ENCODE data around the gene GALNT11. TPM values are rescaled to one million over a fixed set of nuclear protein-coding genes. Genes with fewer than 3 reads are reported as not detected.
A peak's percentile ranks its signal among the peaks of the same experiment; 100 is the strongest.

Gene GALNT11
- total and polyA plus RNA-seq, 4 donors, result 12.0 to 21.8 (median 13.8) TPM

GRCh38 chr7:152054367-152055230 is 29.1 kb downstream of the GALNT11 start:
- no peak overlapping the region for H3K9ac ChIP-seq (ENCODE audit: low read depth in 1 of 2, low read length in 2 of 2)
- no peaks in the 10 kb centered on the region for H3K27me3 ChIP-seq (ENCODE audit: control insufficient read depth in 4 of 4, insufficient read depth in 4 of 4, low read length in 3 of 4)
- H3K27ac ChIP-seq (ENCODE audit: low read depth in 1 of 2, low read length in 2 of 2), result peak overlapping the region in 1 of 2 donors; percentile 33
- 73% methylated on average over 8 of the region's 8 CpGs for WGBS
- DNase-seq (ENCODE audit: low spot score), result no peak
- H3K4me1 ChIP-seq (ENCODE audit: control insufficient read depth in 4 of 4, insufficient read depth in 4 of 4, low read length in 3 of 4), result no peaks in the 10 kb centered on the region
- H3K36me3 ChIP-seq (ENCODE audit: control insufficient read depth in 4 of 4, insufficient read depth in 3 of 4, low read depth in 1 of 4, low read length in 3 of 4), result no peaks in the 10 kb centered on the region
- no peaks in the 10 kb centered on the region for H3K9me3 ChIP-seq (ENCODE audit: control insufficient read depth in 4 of 4, low read length in 3 of 4)
- H3K4me3 ChIP-seq (ENCODE audit: low read depth in 1 of 3, low read length in 3 of 3), result no peak overlapping the region
- TF ChIP-seq HNF4A (conservative IDR thresholded peaks at IDR 0.05), result peak; percentile 78 to 82
- no peak for TF ChIP-seq FOXA2 (IDR thresholded peaks at IDR 0.05)
- TF ChIP-seq GABPA (IDR thresholded peaks at IDR 0.05 in 1 of 2, conservative IDR thresholded peaks at IDR 0.05 in 1 of 2), result no peak
- no peak for TF ChIP-seq MAX (IDR thresholded peaks at IDR 0.05)
- peak in 1 of 2 donors; percentile 58 for TF ChIP-seq EGR1 (IDR thresholded peaks at IDR 0.05; ENCODE audit: low read depth in 2 of 2)
- peak; percentile 50 for TF ChIP-seq HNF4G (IDR thresholded peaks at IDR 0.05)
- TF ChIP-seq SP1 (IDR thresholded peaks at IDR 0.05), result peak; percentile 19
- no peak for TF ChIP-seq JUND (IDR thresholded peaks at IDR 0.05)
- no peak for TF ChIP-seq TAF1 (conservative IDR thresholded peaks at IDR 0.05)
- peak; percentile 18 to 22 for TF ChIP-seq RAD21 (IDR thresholded peaks at IDR 0.05)

- no peak for DNase-seq (ENCODE audit: low spot score)
- Histone ChIP-seq H3K4me1 (ENCODE audit: control insufficient read depth in 4 of 4, insufficient read depth in 4 of 4, low read length in 3 of 4) (no peaks in the 10 kb centered on the region), H3K27ac (ENCODE audit: low read depth in 1 of 2, low read length in 2 of 2) (no peak overlapping the region), H3K36me3 (ENCODE audit: control insufficient read depth in 4 of 4, insufficient read depth in 3 of 4, low read depth in 1 of 4, low read length in 3 of 4) (no peaks in the 10 kb centered on the region), H3K4me3 (ENCODE audit: low read depth in 1 of 3, low read length in 3 of 3) (no peak overlapping the region), H3K27me3 (ENCODE audit: control insufficient read depth in 4 of 4, insufficient read depth in 4 of 4, low read length in 3 of 4) (no peaks in the 10 kb centered on the region), H3K9me3 (ENCODE audit: control insufficient read depth in 4 of 4, low read length in 3 of 4) (no peaks in the 10 kb centered on the region), H3K9ac (ENCODE audit: low read depth in 1 of 2, low read length in 2 of 2) (no peak overlapping the region)
- WGBS, result 87% methylated on average over 3 of the region's 3 CpGs
- TF ChIP-seq FOXA1 (IDR thresholded peaks at IDR 0.05) (no peak), GABPA (IDR thresholded peaks at IDR 0.05 in 1 of 2, conservative IDR thresholded peaks at IDR 0.05 in 1 of 2) (no peak), RAD21 (IDR thresholded peaks at IDR 0.05) (no peak), ZBTB33 (IDR thresholded peaks at IDR 0.05) (no peak), RXRA (IDR thresholded peaks at IDR 0.05) (no peak), MAX (IDR thresholded peaks at IDR 0.05) (no peak), HNF4A (conservative IDR thresholded peaks at IDR 0.05) (no peak), REST (IDR thresholded peaks at IDR 0.05) (no peak), TAF1 (conservative IDR thresholded peaks at IDR 0.05) (no peak), NR2F2 (IDR thresholded peaks at IDR 0.05) (no peak), CTCF (IDR thresholded peaks at IDR 0.05; ENCODE audit: low read depth, low read length, missing input control) (no peak)
Observed at GRCh38 chr7:152056621-152057274, 31.3 kb downstream of the GALNT11 start.
